Measurements from ENCODE around the gene SPAG16.
"Not testable (repeated sequence)": the region's sequence is repeated elsewhere in the genome, so short reads cannot be mapped to it uniquely, and the experiment has no call there.

The SPAG16 gene

DNA sequence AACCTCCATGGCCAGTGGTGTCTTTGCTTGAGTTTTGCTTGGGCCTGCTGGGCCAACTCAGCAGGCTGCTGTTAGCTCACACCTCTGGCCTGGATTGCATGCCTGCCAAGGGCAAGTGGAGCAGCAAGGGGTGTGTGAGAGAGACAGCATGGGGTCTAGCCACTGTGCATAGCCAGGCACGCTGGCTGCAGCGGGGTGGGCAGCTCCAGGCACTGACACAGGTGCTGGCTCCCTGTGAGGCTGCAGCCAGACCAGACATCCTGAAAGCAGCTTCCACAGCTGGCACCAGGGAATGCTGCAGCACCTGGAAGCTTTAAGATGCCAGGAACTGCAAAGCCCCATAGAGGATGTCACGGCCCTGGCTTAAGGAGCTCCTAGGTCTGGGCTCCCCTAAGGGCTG is 750.2 kb downstream of the SPAG16 start:
- DNase-seq (ENCODE audit: extremely low spot score, insufficient read length, low read depth), result no peak
- FAIRE-seq, result no peak

DNA sequence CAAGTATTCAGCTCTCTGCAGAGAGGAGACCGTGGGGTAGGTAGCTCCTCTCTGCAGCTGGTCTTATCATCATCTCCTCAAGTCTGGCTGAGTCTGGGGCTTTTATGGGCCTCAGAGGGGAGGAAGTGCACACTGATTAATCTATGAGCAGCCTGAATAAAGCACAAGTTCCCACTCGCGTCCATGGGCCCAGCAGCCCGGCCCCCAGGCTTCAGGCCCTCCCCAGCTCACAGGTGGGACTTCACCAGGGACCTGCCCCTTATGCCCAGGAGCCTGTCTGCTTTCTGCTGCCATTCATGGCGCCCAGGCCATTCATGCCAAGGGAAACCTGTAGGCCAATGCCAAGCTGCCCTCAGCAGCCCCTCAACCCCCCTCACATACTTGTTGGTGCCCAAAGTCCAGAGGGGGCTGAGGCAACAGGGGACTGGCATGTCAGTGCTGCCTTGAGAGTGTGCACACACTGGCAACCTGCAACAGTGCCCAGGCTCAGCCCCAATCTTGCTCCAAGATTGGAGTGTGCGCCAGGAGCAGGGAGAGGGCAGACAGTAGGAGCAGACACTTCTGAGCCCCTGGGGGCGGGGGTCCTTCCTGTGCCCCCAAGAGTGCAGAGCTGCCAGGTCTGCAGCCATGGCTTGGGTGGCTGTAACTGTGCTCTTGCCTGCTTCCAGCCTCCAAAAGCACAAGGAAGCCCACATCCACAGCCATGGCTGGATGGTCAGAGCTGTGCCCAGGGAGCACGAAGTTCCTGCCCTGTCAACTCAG is 751.0 kb downstream of the SPAG16 start:
- DNase-seq (ENCODE audit: extremely low spot score, insufficient read length, low read depth) (no peak), FAIRE-seq (no peak)

GRCh38 chr2:214035921-214036320 is 751.7 kb downstream of the SPAG16 start:
- DNase-seq (ENCODE audit: extremely low spot score, insufficient read length, low read depth), result no peak
- no peak for FAIRE-seq

DNA sequence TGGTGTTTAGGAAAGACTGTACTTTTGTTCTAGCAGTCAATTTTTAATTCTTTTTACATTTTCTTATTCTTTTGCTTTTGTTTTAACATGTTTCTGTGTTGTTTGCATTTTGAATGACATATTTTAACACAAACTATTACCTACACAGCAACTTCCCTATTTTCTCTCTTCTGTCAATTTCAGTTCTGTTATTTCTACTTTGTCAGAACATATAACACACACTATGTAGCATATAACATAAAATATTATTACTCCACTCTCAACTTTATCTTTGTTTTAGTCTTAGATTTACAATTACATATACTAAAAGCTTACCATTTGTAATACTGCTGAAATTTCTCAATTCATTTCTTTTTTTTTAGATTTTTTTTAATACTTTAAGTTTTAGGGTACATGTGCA is 753.9 kb downstream of the SPAG16 start:
- DNase-seq (ENCODE audit: extremely low spot score, insufficient read length, low read depth) (no peak), FAIRE-seq (no peak)

- no peak for FAIRE-seq
Measured at GRCh38 chr2:214050731-214051130, 766.5 kb downstream of the SPAG16 start.

DNA sequence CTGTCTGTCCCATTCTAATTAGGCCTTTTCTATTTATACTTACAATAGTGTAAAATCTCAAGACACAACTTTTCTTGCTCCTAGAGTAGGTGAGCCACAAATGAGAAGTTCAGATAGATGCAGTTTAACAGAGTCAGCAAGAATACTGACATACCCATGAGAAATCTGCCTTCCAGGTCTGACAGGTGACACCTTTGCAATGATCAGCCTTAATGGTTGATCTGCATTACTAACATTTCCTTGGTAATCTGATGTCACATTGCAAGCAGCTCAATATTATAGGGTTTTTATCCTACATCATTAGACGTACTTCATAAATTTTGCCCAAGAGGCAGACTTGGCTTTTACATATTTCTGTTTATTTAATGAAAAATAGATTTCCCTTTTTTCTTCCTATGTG is 767.3 kb downstream of the SPAG16 start:
- FAIRE-seq (no peak), DNase-seq (ENCODE audit: extremely low spot score, insufficient read length, low read depth) (no peak)

More at GRCh38 chr2:214050731-214051130, 766.5 kb downstream of the SPAG16 start:
- DNase-seq (ENCODE audit: extremely low spot score, insufficient read length, low read depth), result no peak

GRCh38 chr2:214052235-214052634 is 768.0 kb downstream of the SPAG16 start:
- DNase-seq (ENCODE audit: extremely low spot score, insufficient read length, low read depth), result no peak
- no peak for FAIRE-seq

- FAIRE-seq, result no peak
- DNase-seq (ENCODE audit: extremely low spot score, insufficient read length, low read depth), result no peak
Measured at GRCh38 chr2:214057986-214058385, 773.7 kb downstream of the SPAG16 start.

- DNase-seq (ENCODE audit: extremely low spot score, insufficient read length, low read depth); FAIRE-seq: not testable (repeated sequence)
Measured at GRCh38 chr2:214062279-214062678, 778.0 kb downstream of the SPAG16 start.

- no peak for DNase-seq (ENCODE audit: extremely low spot score, insufficient read length, low read depth)
- FAIRE-seq, result no peak
Measured at GRCh38 chr2:214064471-214064870, 780.2 kb downstream of the SPAG16 start.

DNA sequence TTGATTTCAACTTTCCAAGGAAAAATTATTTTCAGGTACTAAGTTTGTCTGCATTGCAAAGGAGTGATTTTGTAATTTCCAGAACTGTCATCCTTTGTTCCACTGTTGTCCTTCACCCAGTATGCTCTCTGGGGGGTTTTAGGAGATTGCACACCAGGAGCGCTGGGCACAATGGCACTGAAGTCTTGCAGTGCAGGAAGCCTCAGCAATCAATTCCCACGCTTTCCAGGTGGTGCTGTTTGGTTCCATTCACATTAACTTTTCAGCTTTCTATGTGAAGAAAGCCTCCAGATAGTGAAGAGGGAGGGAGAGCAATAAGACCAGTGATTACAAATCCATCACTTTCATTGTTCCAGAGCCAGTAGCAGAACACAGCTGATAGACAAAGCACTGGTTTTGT is 782.6 kb downstream of the SPAG16 start:
- DNase-seq (ENCODE audit: extremely low spot score, insufficient read length, low read depth) (no peak), FAIRE-seq (no peak)

DNA sequence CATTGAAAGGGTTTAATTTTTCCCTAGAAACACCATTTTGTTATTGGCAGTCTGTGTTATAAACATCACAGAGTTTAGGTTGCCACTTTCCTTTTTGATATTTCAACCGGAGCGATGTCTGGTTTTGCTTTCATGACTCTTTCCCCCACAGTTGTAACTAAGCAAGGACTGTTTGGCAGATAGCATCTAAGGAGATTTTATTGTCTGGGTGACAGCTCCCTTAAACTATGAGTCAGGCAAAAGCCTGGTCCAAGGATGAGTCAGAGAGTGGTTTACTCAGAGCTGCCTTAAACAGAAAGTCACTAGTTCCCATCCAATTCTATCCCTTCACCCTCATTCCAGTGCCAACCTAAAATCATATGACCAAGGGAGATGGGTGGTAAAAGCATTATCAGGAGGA is 785.0 kb downstream of the SPAG16 start:
- DNase-seq (ENCODE audit: extremely low spot score, insufficient read length, low read depth) (no peak), FAIRE-seq (no peak)

DNA sequence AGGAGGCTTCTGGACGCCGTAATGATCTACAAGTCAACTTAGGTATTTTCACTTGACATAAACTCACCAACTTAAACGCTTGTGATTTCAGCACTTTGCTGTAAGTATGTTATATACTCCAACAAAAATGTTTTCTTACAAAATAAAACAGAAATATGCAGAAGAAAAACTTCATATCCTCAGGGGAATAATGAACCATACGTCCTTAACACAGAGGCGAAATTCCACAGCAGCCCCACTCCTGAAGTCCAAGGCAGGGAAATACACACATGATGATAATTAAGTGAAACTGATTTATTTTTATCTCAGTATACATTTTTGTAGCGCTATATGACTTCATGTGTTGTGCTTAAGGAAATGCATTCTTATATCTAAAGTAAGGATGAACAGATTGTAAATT is 791.2 kb downstream of the SPAG16 start:
- FAIRE-seq, result no peak

GRCh38 chr2:214076527-214076926 is 792.3 kb downstream of the SPAG16 start:
- FAIRE-seq (no peak), DNase-seq (ENCODE audit: extremely low spot score, insufficient read length, low read depth) (no peak)

More for the DNA sequence above, 791.2 kb downstream of the SPAG16 start:
- DNase-seq (ENCODE audit: extremely low spot score, insufficient read length, low read depth), result no peak

DNA sequence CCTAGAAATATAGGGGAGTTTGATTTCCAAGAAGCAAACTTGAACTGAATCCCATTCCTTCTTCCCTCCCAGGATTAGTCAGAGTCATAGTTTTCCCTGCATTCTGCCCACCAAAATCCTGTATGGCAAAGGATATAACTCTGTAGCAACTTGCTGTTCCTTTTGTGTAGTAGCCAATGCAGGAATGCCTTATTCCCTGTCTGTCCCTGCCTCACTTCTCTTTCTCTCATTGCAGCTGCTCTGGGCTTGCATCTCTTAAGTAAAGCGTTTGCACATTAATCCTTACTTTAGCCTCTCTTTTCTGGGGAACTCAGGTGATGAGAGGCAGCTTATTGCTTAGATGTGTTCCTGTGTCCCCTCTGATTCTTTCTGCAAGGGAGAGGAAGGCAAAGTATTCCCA is 793.5 kb downstream of the SPAG16 start:
- no peak for FAIRE-seq
- no peak for DNase-seq (ENCODE audit: extremely low spot score, insufficient read length, low read depth)

DNA sequence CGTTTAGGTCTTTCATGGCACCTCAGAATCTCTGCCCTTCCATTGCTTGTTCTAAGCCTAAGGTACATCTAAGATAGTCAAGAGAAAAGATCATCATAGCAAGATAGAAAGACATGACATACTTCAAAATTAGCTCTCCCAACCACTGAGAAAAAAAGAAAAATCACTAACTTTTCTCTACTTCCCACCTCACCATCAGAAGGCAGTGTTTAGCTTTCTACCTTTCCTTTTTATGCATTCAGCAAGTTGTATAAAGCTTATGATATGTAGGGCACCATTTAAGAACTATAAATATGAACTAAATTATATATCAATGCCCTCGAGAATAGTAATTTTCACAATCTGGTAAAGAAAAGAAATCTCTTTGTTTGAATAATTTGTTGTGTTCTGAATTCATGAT is 794.8 kb downstream of the SPAG16 start:
- no peak for DNase-seq (ENCODE audit: extremely low spot score, insufficient read length, low read depth)
- FAIRE-seq, result no peak

DNA sequence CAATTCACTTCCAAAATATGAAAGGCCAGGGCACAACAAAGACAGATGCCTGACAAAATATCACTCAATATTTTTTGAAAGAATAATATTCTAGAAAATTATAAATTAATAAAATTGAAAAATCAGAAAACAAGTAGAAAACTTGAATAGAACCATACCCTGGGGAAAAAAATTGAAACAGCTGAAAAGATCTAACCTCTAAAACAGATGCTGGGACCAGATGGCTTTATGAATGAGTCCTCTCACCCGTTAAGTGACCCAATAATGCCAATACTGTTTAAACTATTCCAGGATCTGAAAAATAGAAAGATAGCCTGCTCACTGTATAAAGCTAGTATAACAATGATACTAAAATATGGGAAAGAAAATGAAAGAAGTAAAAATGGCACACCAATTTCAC is 804.3 kb downstream of the SPAG16 start:
- FAIRE-seq (no peak), DNase-seq (ENCODE audit: extremely low spot score, insufficient read length, low read depth) (no peak)

GRCh38 chr2:214096208-214096715 is 812.0 kb downstream of the SPAG16 start:
- FAIRE-seq, result no peak
- DNase-seq (ENCODE audit: extremely low spot score, insufficient read length, low read depth), result no peak

DNA sequence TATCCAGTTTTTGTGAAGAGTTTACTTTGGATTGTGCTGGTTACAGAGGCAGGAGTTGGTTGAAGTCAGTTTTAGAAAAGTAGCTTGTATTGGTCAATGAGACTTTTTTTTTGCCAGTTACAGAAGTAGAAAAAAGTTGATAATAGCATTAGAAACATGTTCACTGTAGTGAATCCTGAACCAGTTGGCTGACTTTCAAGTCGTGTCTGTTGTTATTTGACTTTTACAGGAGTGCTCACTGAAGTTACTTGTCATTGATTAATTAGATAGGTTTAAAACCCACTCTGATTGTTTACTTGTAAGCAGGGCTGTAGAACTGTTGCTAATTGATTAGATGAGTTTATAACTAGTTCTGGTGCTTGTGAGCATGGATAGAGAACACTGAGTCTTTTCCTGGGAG is 814.5 kb downstream of the SPAG16 start:
- FAIRE-seq (no peak), DNase-seq (ENCODE audit: extremely low spot score, insufficient read length, low read depth) (no peak)

GRCh38 chr2:214100488-214100887 is 816.2 kb downstream of the SPAG16 start:
- FAIRE-seq, result no peak

DNA sequence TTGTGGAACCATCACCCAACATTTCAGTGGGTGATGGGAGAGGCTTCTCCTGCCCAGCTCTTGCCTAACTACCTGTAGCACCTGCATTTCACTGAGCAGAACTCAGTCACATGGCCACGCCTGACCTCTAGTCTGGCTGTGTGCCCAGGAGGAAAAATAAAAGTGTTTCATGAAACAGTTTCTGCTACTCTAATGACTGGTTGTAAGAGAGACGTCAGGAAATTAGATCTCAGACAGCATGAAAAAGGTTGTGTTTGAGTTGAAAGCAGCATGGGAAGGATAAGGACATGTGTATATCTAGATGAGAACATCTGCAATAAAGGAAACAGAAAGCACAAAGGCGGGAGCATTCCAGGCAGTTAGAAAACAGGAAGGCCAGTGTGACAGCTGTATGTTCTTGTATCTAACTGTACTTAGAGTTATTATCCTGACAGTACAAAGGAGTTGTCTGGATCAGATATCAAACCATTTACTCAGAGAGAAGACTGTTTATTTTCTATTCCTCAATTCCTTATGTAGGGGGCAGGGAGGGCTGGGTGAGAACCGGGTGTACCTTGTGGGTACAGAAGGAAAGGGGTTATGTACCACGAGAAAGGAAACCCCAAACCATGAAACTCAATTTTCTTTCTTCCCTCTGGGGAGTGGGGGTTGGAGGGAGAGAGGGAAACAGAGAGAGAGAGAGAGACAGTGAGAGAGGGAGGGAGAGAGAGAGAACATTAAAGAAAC is 819.2 kb downstream of the SPAG16 start:
- FAIRE-seq, result no peak
- DNase-seq (ENCODE audit: extremely low spot score, insufficient read length, low read depth), result no peak

More at GRCh38 chr2:214100488-214100887, 816.2 kb downstream of the SPAG16 start:
- no peak for DNase-seq (ENCODE audit: extremely low spot score, insufficient read length, low read depth)

All from GM18507 (cell line).